ENCODE data around the gene INPP5E. TPM values are rescaled to one million over a fixed set of nuclear protein-coding genes. Genes with fewer than 3 reads are reported as not detected.
"Not testable (repeated sequence)": the region's sequence is repeated elsewhere in the genome, so short reads cannot be mapped to it uniquely, and the experiment has no call there.

Gene INPP5E
- total RNA-seq, 1 experiment from 2014 or later = 11.8 TPM

DNA sequence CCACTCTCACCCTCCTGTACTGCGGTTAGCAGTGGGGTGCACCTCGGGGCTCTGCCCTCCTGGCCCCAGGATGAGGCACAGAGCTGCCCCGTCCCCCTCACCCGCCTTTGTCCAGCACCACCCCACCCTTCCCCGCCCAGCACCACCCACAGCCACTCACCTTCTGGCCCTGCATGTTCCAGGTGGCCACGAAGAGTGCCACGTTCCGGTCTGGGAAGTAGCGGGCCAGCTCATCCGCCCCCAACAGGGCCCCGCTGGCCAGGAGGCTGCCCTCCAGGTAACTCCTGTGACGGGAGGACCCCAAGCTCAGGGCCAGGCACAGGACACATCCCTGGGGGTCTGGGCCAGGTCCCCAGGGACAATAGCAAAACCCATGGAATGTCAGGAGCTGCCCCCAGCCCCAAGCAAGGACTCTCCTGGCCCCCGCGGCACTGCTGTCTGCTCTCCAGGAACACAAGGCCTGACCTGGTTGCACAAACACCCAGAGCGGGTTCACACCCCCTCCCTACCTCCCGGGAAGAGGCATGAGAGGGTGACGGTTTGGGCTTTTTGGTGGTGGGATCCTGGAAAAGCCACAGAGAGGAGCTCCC, 5.0 kb downstream of the INPP5E start:
- no peak for DNase-seq (ENCODE audit: low spot score)
- in situ Hi-C loops (cut with HindIII; ENCODE audit: low sequenced_read_pairs) = no loop called here

DNA sequence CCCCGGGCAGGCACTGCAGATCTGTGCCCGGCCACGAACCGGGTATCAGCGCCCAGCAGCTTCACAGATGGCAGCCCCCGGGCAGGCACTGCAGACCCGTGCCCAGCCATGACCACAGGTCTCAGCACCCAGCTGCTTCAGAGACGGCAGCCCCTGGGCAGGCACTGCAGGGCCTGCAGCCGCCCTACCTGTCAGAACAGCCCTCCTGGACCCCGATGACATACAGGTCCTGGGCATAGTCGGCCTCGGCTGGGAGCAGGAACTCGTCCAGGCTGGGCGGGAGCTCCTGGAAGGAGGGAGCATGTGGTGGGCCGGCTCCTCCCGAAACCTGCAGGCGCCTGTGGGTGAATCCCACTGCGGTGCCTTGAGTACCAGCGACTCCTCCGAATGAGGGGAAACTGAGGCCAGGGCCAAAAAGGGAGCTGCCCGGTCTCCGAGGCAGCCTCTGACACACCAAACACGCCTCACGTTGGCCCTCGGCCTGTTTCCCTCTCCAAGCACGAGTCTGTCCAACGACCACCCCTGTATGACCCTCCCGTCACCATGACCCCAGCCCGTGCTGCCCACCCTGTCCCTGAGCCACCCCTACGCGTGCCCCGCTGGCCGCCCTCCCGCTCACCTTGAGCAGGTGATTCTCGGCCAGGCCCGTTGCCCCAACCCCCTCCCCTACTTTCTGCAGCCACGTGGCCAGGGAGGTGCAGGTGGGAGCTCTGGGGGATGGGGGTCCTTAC, 5.6 kb downstream of the INPP5E start:
- in situ Hi-C loops (cut with HindIII; ENCODE audit: low sequenced_read_pairs) = no loop called here
- no peak for DNase-seq (ENCODE audit: low spot score)

DNA sequence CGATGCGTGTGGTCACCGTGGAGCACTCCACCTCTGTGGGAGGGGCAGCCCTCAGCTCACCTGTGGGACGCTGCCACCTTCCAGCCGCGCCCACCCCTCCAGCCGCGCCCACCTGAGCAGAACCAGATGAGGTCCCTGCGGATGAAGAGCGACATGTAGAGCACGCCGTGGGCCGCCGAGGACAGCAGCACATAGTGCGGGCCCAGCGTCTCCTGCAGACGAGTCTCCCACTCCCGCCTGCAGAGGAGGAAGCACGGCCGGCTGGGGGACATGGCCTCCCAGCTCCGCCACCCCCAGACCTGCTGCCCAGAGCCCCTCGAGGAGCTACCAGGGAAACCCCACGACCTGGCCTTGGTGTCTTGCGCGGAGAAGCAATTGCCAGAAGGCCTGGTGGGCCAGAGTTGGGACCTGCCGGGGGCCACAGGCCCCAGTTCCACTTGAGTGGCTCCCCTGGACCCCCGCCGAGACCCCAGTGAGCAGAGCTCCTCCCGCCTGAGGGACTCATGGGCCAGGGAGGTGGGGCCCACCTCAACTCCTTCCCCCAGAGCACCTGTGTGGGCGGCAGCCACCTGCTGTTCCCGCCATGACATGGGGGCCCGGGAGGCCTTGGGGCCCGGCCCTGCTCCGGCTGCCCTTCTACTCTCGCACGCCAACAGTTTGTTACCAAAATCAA, 6.5 kb downstream of the INPP5E start:
- no peak for DNase-seq (ENCODE audit: low spot score)
- in situ Hi-C loops (cut with HindIII; ENCODE audit: low sequenced_read_pairs) = no loop called here

DNA sequence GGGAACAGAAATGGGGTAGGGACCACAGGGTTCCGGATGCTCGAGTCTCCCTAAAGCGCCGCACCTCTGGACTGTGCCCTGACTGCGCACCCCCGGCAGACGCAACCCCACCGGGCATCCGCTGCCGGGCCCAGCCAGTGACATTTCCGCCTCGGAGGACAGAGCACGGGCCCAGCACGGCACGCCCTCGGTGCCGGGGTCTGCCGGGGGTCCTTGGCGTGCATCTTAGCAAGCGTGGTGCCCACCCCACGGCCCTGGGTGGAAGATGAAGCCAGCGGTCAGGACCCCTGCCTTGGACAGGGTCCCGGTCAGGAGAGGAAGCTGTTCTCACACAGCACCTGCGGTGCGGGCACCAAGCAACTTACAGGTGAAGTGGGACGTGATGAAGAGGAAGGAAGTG, 7.1 kb downstream of the INPP5E start:
- in situ Hi-C loops (cut with HindIII; ENCODE audit: low sequenced_read_pairs) = no loop called here
- DNase-seq (ENCODE audit: low spot score) = no peak

DNA sequence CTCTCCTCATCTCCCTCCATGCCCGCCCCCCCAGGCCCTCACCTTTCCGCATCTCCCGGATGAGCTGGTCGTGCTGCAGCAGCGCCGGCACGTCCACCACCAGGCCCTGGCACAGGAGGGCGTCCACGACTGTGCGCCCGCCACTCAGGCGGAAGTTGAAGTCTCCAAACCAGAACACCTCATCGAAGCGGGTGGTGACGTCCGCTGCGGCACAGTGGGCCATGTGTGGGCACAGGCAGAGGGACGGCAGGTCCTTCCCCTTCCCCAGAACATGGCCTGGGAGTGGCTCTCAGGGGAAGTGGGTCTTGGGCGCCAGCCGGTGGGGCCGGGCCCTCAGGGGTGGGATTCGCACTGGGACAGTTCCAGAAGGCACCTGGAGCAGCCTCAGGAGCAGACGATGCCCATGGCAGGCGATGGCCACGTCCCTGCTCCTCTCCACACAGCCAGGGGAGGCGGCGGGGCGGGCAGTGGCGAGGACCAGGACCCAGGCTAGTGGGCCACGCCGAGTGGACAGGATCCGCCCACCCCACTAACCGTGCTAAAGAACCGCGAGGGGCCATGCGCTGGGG, 7.8 kb downstream of the INPP5E start:
- DNase-seq (ENCODE audit: low spot score) = no peak
- in situ Hi-C loops (cut with HindIII; ENCODE audit: low sequenced_read_pairs) = no loop called here

DNA sequence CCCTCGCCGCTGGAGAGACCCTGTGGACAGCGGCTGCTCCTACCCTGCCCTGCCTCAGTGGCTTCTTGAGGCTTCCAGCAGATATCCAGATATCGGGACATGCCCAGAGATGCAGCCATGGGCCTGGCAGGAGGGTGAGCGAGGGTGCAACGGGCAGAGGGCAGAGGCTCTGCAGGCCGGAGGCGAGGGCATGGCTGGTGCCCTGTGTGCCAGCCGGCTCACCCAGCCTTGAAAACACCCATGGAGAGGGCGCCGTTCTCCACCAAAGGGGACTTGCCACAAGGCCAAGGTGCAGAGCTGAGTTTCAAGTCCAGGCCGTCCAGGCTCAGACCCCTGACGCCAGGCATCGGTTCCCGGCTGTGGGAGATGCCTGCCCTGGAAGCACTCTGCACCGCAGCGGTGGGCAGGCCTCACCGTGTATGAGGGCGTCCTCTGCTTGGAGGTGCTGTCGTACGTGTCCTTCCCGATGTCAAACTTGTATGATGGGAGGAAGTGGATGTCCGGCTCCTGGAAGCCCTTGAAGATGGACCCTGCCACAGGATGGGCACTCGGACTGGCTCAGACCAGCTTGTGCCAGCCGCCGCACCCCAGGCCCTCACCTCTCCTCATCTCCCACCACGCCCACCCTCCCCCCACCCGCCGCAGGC, 8.9 kb downstream of the INPP5E start:
- no peak for DNase-seq (ENCODE audit: low spot score)
- in situ Hi-C loops (cut with HindIII; ENCODE audit: low sequenced_read_pairs) = no loop called here

DNA sequence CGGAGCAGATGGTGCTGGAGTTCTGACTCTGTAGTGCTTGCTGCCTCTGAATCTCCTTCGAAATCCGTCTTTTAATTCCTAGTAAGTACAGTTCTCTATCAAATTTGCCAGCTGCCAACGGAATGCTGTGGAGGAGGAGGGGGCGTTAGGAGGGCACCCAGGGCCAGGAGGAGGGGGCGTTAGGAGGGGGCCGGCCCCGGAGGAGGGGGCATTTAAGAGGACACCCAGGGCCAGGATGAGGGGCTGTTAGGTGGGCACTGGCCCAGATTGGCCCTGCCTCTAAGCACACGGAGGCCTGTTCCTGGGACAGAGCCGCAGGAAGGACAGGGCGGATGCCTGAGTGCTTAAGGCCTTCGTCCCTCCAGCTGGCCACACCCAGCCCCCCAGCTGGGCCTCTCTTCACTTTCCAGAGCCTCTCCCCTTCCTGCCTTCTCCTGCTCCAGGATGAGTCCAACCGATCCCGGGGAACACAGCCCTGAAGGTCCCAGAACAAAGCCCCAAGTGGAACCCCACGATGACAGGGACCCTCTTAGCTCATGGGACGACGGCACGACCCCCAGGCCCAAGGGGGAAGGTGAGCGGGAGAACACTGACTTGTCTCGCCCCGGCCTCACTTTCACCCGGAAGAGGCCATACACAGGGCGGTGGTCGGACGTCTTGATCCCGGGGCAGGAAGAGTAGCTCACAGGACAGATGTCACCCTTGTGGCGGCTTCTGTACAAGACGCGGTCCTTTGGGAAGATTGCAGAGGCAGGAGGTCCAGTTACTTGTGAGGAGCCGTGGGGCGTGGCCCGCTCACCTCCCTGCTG, 9.8 kb downstream of the INPP5E start:
- DNase-seq (ENCODE audit: low spot score) = no peak
- in situ Hi-C loops (cut with HindIII; ENCODE audit: low sequenced_read_pairs) = no loop called here

DNA sequence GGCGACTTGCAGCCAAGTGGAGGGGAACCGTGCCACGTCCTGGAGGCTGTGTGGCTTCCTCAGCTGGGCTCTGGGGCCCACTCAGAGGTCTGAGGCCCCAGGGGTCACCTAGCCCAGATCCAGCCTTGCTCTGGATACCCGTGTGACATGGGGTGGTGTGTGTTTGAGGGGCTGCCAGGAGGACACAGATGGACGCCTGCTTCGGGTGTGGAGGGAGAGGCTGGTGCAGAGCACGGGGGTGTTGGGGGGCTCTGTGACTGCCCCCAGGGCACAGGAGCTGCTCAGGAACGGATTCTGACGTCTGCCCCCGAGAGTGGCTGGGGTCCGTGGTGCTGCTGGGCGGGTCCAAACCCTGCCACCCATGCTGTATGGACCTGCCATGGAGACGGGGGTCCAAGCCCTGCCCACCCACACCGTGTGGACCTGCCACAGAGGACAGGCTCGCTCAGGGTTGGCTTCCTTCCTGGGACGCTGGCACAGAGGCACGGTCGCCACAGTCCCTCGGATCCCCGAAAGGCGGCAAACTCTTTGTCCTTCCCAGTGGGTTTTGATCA, 10.5 kb downstream of the INPP5E start:
- in situ Hi-C loops (cut with HindIII; ENCODE audit: low sequenced_read_pairs) = no loop called here
- DNase-seq (ENCODE audit: low spot score) = no peak

DNA sequence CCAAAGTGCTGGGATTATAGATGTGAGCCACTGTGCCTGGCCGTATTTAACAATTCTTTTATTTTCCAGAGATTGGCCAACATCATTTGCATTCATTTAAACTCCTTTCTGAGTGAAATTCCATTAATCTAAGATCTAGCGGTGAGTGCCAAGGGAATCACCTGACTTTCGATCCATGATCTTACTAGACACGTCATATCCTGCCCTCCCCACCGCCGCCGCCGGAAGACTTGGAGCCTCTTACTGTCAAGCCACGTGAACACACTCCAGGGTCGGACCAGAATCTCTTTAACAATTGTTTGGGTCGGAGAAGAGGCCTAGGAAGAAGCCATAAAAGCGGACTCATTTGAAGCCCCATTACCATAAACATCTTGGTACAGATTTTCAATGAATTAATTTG, 12.9 kb downstream of the INPP5E start:
- no peak for DNase-seq (ENCODE audit: low spot score)
- in situ Hi-C loops (cut with HindIII; ENCODE audit: low sequenced_read_pairs) = no loop called here

DNA sequence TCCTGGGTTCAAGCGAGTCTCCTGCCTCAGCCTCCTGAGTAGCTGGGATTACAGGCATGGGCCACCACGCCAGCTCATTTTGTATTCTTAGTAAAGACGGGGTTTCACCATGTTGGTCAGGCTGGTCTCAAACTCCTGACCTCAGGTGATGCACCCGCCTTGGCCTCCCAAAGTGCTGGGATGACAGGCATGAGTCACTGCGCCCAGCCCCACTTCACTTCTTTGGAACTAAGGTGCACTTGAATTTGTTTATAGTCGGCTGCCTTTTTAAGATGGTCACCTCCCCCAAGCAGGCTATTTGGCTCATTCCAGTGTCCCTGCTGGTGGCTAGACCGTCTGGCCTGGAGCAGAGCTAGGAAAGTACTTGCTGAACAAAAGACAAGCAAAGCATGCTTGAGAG, 14.3 kb downstream of the INPP5E start:
- in situ Hi-C loops (cut with HindIII; ENCODE audit: low sequenced_read_pairs); DNase-seq (ENCODE audit: low spot score): not testable (repeated sequence)

DNA sequence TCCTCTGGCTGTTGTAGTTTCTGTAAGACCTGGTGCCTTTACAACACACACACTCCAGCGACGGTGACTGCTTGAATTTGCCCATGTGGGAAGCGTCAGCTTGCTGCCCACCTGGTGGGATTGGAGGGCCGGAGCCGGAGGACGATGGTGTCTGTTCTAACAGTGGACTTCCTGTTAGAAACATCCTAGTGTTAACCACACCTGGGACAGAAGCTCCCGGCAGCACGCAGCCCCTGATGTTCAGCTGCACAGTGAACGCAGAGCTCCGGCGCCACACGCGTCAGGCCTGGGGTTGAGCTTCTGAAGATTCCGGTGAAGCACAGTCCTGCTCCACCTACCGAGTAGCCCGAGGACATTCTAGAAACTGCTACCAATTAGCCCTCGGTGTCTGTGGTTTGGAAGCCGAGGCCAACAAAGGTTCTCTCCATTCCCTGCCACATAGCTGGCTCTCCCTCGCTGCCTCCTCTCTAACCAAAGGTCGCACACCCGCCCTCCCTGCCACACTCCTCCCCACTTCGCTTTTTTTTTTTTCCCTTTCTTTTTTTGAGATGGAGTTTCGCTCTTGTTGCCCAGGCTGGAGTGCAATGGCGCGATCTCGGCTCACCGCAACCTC, 14.8 kb downstream of the INPP5E start:
- in situ Hi-C loops (cut with HindIII; ENCODE audit: low sequenced_read_pairs) = no loop called here

DNA sequence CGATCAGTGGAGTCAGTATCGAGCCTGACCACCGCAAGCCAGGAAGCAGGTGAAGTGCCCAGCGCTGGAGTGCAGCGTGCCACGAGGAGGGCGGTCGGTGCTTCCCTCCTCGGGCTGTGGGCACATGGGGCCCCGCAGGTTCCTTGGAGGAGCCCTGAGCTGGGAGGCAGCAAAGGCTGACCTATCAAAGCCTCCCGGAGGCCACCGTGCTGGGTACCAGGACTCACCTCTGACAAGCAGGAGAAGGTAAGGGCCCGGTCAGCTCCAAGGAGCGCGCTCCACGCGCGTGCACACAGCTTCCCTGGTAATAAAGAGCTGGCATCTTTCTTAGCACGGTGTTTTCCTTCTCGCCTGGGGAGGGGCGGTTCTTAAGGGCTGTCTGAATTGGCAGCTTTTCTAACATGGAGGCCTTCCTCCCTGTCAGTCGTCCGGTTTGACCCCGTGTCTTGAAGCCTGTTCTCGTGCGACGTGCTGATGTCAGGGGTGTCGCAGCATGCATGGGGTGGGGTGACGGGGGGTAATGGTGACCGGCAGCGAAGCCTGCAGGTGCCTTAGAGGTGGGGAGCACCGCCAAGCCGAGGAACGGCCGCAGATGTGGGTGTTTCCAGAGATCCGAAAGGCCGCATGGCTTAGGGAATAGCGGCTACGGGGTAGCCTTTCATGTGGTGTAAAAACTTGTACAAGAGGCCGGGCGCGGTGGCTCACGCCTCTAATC, 16.1 kb downstream of the INPP5E start:
- in situ Hi-C loops (cut with HindIII; ENCODE audit: low sequenced_read_pairs) = no loop called here

More for the DNA sequence above, 14.8 kb downstream of the INPP5E start:
- DNase-seq (ENCODE audit: low spot score) = no peak

DNA sequence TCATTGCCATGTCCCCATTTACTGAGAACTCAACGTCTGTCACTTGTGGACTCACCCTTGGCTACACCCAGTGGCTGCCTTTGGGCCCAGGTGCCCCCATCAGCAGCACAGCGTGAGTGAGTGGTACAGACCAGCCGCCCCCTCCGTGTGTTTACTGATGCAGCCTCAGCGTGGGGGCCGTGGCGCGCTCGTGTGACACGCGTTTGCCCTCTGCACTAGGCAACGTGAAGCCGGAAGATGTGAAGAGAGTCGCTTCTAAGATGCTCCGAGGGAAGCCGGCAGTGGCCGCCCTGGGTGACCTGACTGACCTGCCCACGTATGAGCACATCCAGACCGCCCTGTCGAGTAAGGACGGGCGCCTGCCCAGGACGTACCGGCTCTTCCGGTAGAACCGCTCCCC, 16.8 kb downstream of the INPP5E start:
- no peak for DNase-seq (ENCODE audit: low spot score)
- in situ Hi-C loops (cut with HindIII; ENCODE audit: low sequenced_read_pairs) = no loop called here

More for the DNA sequence above, 16.1 kb downstream of the INPP5E start:
- DNase-seq (ENCODE audit: low spot score) = no peak

DNA sequence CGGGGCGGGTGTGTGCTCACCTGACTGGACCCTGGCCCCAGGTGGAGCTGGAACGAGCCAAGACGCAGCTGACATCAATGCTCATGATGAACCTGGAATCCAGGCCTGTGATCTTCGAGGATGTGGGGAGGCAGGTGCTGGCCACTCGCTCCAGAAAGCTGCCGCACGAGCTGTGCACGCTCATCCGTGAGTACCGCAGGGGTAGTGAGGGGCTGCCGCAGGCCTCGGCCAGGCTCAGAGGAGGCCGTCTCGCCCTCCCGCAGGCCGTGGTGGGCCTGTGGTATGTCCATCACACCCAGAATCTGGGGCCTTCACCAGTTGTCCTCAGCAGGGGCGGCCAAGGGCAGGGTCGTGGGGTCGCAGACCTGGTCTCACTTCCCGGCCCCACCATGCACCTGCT, 17.9 kb downstream of the INPP5E start:
- in situ Hi-C loops (cut with HindIII; ENCODE audit: low sequenced_read_pairs) = no loop called here
- no peak for DNase-seq (ENCODE audit: low spot score)

DNA sequence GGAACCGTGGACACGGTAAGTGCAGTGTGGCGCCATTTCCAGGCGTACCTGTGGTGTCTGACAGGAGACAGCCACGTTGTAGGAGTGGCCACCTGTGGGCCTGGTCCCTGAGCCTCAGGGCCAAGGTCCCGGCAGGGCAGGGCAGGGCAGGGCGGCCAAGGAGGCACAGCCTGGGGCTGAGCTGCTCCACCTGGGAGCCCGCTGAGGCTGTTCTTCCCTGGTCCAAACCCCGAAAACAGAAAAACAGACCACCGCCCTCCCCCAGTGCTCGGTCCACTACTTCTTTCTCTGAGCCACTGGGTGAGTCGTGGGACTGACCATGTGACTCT, 20.6 kb downstream of the INPP5E start:
- DNase-seq (ENCODE audit: low spot score) = no peak
- in situ Hi-C loops (cut with HindIII; ENCODE audit: low sequenced_read_pairs) = no loop called here

DNA sequence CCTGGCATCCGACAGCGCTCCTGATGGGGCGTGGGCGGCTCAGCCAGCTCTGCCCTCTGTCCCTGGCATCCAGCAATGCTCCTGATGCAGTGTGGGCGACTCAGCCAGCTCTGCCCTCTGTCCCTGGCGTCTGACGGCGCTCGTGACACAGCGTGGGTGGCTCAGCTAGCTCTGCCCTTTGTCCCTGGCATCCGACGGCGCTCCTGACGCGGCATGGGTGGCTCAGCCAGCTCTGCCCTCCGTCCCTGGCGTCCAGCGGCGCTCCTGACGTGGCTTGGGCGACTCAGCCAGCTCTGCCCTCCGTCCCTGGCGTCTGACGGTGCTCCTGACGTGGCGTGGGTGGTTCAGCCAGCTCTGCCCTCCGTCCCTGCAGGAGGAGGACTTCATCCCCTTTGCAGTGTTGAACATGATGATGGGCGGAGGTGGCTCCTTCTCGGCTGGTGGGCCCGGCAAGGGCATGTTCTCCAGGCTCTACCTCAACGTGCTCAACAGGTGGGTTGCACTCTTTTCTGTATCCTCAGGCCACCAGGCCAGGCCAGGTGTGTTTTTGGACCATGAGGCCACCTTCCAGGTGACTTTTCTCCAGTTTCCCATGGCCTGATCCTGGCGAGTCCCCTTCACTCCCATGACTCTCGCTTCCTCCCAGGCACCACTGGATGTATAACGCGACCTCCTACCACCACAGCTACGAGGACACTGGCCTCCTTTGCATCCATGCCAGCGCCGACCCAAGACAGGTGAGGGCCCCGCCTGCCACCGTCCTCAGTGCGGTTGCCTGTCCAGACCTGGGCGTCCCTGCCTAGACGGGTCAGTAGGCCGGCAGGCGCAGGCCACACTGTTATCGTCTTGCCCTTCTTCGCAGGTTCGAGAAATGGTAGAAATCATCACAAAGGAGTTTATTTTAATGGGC, 21.2 kb downstream of the INPP5E start:
- no peak for DNase-seq (ENCODE audit: low spot score)
- in situ Hi-C loops (cut with HindIII; ENCODE audit: low sequenced_read_pairs) = no loop called here

DNA sequence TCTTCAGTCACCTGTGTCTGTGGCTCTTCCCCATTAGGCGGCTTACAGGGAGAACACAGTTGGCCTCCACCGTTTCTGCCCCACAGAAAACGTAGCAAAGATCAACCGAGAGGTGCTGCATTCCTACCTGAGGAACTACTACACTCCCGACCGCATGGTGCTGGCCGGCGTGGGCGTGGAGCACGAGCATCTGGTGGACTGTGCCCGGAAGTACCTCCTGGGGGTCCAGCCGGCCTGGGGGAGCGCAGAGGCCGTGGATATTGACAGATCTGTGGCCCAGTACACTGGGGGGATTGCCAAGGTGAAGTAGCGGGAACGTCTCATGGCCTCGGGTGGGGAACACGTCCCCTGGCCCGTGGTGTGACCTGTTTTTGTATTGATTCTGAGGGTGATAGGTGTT, 22.7 kb downstream of the INPP5E start:
- DNase-seq (ENCODE audit: low spot score) = no peak
- in situ Hi-C loops (cut with HindIII; ENCODE audit: low sequenced_read_pairs) = no loop called here

Data from G401 (cell line).